T-helper 9 cell (primary cell): ENCODE measurements around the gene PGM5.

ENCODE experiments used
- DNase-seq: peaks from one replicate; pipeline ENCODE4 v3.0.0-alpha.2; 2020

Gene PGM5

DNA sequence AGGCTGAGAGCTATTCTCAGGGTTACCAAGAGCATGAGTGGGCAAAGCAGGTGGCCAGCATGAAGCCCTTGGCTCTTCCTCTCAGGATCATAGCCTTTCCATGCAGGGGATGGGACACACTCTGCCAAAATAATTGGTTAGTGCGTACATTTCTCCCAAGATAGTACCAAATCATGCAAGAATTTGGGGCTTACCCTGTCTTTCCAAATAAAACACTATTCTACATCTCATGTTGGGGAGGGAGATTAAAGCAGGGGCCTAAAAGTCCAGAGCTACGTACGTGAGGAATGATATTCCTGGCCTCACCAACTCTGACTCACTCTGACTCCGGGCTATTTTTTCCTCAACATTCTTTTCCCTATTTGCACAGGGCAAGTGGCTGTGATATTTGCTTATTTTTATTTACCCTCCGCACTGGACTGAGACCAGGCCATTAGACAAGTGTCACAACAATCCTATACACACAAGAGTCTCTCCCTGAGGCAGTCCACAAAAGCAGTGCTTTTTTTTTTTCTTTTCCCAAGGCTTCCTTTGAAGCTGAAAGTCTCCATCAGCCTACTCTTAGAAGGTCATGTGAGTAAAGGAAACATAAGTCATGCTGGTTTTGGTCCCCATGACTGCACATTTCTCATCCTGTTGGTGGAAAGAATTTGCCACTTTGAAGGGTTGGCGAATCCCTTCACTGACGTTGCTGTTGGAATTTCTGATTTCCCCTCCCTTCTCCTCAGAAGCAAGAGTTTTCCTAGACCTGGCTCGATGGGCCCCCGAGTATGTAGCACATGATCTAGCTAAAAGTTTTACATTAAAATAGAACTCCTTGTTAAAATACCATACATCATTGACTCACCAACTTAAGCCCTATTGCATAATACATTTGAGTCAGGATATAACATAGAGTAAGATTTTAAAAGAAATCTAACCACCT lies 144.3 kb downstream of the PGM5 start:
- no peak for DNase-seq

- no peak for DNase-seq
These were observed 145.9 kb downstream of the PGM5 start for GRCh38 chr9:68502279-68502678.

DNA sequence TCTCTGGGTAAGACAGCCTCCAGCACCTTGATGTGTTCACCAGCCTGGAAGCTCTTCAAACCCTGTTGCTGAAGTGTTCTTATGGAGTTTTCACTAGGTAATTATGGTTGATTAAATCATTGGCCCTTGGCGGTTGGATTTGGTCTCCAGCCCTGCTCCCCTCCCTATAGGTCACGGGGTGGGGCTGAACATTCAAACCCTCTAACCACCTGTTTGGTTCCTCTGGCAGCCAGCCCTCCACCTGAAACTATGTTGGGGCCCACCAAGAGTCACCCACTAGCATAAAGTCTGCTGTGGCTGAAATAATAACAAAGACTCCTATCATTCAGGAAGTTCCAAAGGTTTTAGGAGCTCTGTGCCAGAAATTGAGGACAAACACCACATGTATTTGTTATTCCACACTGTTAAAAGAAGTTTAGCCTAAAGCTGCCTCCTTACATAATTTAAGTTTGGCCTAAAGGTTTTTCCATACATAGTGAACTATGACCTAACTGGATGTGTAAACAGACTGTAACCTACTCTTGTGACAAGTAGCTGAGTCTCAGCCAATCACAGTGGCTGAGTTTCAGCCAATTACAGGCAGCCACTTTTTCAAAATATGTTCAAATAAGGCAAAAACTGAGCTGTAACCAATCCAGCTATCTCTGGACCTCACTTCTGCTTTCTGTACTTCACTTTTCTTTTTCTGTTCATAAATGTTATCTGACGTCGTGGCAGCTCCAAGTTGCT lies 149.4 kb downstream of the PGM5 start:
- no peak for DNase-seq

DNA sequence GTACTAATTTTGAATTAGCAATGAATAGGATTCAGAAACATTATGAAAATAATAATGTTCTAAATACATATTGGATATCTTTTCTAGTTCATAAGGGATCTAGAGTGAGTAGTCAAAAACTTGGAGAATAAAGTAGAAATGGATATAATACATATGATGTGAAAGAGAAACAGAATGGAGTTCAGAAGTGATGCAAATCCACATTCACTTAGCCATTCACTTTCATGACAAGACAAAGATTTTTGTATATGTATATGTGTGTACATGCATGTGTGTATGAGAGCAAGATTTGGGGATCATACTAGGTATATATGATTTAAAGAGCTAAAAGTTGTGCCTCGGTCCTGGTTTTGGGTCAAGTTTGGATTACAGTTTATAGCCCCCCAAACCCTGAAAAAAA lies 150.1 kb downstream of the PGM5 start:
- no peak for DNase-seq

- no peak for DNase-seq
These were observed 150.9 kb downstream of the PGM5 start for GRCh38 chr9:68507130-68507805.

- no peak for DNase-seq
These were observed 151.4 kb downstream of the PGM5 start for GRCh38 chr9:68507806-68508145.

DNA sequence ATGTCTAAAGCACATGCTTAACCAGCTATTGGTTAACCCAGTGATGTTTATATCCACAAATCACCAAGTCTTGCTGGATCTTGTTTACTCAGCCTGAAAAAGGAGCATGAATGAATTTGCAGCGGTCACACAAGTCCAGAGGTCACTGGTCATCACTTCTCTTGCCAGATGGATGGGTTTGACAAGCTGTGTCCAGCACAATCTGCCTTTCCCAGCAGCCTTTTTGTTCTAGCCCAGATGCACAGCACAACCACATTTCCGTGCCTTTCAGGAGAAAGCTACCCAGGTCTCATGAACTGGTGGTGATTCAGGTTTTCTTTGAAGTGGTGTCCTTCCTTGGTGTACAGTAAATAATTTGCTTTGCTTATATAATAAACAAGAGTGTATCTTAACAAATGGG lies 152.1 kb downstream of the PGM5 start:
- DNase-seq = no peak

DNA sequence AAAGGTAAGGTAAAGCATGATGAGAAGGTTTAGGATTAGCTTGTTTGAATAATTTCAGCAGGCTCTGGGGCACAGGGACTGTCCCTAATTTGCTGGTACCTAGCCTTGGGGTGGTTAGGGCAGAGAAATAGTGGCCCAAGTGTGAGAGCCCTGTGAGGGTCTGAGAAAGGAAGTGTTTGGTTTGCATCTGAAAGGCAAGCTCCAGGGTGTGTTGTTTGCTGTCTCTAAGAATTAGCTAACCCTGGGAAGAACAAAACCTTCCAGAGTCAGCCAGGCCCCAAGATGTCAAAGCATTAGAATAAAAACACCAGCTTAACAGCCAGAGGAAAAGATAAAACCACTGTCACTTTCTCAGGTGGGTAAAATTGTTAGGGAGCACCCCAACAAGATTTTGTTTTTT lies 153.3 kb downstream of the PGM5 start:
- no peak for DNase-seq

GRCh38 chr9:68513385-68513784 lies 157.0 kb downstream of the PGM5 start:
- no peak for DNase-seq

GRCh38 chr9:68513981-68514380 lies 157.6 kb downstream of the PGM5 start:
- DNase-seq = no peak

DNA sequence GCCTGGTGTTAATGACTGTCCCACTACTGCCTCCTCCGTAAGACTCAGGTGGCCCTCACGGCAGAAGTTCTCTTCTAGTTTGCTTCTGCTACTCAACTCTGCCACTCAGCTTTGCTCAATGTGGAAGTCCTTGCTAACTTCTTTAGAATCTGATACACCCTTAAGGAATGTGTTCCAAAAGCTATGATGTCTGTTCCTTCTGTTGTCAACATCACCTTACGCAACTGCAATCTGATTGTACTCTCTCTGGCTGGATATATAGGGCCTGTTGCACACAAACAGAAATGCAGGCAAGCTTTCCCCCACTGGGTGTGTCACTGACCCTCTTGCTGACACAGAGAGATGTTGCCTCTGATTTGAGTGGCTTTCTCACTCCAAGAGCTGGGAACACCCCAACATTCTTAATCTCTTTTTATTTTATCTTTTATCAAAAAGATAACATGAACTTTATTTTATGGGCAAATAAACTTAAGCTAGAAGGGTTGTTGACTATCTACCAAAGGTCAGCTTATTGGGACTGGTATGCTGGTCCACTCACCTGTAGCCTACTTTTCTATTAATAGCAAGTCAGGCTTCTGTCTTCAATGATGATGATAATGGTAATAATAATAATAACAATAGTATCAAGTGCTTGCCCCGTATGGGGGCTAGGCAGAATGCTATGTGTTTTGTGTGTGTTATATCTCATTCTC lies 159.1 kb downstream of the PGM5 start:
- no peak for DNase-seq

- DNase-seq = no peak
These were observed 165.7 kb downstream of the PGM5 start for GRCh38 chr9:68522131-68522530.

DNA sequence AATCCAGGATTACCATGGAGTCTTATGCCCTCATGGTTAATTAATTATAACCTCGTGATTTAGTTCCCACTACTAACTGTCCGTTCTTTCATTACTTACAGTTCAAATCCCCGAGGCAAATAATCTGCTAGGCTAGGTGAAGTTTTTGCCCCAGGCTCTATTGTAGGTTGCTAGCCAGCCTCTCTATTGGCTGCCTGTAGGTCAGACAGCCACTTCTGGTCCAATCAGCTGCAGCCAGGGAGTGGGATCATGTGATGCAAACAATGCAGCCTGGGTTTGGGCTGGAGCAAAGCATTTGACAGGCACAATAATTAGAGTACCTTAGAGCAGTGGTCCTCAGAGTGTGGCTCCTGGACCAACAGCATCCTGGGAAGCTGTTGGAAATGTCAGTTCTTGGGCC lies 166.5 kb downstream of the PGM5 start:
- DNase-seq = no peak

GRCh38 chr9:68523367-68523936 lies 167.0 kb downstream of the PGM5 start:
- no peak for DNase-seq

DNA sequence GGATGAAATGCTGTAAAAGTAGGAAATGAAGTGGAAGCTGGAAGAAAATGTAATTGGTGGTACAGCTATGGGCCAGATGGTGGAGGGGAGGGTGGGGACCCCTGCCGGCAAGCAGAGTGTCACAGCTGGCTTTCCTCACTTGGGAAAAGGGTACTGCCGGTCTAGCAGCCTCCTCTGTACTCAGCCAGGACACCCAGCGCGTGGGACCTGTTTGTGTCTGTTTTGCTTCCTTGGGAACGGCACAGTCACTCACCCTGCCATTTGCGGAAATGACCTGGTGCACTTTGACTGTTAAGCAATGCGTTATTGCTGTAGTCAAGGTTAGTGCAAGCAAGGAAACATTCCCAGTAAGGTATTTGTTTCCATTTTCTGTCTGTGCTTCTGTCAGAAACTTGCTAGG lies 174.2 kb downstream of the PGM5 start:
- DNase-seq = no peak

DNA sequence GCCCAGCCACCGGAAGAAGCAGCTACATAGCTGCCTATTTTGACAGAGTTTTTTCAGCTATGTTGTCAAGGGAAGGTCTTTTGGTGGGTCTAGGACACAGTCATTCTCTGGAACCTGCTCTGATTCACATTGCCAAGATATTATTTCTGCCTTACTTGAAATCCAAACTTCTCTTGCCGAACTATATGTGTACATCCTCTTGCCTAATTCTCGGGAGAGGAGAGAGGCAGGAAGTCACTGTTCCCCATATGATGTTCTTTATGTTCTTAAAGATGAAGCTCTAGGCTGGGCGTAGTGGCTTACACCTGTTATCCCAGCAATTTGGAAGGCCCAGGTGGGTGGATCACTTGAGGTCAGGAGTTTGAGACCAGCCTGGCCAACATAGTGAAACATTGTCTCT lies 175.7 kb downstream of the PGM5 start:
- no peak for DNase-seq

GRCh38 chr9:68533678-68534077 lies 177.3 kb downstream of the PGM5 start:
- DNase-seq = no peak

- no peak for DNase-seq
These were observed 180.6 kb downstream of the PGM5 start for GRCh38 chr9:68536876-68537615.

DNA sequence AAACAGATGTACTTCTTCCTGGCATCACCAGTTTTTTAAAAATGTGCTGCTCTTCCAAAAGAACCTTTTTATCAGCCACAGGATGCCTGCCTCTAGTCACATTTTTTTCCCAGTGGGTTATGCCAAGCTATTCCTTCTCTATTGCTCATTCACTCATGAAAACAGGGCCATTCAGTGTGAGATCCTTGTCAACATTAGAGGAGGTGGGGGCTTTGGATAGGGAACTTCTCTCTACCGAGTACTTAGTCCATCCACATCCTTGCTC lies 181.1 kb downstream of the PGM5 start:
- DNase-seq = no peak

- no peak for DNase-seq
These were observed 181.8 kb downstream of the PGM5 start for GRCh38 chr9:68538200-68538599.

GRCh38 chr9:68540712-68541535 lies 184.5 kb downstream of the PGM5 start, which contains the start of gene TMEM252:
TMEM252 (minus strand) TSS chr9:68540883; CDS start chr9:68540814, 69 bp downstream.
- no peak for DNase-seq
